Activated T-cell treated with anti-CD3 and anti-CD28 coated beads for 48 hours (primary cell): ENCODE measurements around the gene INPP5F.

Experiments
- DNase-seq: peaks from one replicate; pipeline ENCODE4 v3.0.0-alpha.2; 2020; ENCODE audit warnings: low read depth

The INPP5F gene, protein sequence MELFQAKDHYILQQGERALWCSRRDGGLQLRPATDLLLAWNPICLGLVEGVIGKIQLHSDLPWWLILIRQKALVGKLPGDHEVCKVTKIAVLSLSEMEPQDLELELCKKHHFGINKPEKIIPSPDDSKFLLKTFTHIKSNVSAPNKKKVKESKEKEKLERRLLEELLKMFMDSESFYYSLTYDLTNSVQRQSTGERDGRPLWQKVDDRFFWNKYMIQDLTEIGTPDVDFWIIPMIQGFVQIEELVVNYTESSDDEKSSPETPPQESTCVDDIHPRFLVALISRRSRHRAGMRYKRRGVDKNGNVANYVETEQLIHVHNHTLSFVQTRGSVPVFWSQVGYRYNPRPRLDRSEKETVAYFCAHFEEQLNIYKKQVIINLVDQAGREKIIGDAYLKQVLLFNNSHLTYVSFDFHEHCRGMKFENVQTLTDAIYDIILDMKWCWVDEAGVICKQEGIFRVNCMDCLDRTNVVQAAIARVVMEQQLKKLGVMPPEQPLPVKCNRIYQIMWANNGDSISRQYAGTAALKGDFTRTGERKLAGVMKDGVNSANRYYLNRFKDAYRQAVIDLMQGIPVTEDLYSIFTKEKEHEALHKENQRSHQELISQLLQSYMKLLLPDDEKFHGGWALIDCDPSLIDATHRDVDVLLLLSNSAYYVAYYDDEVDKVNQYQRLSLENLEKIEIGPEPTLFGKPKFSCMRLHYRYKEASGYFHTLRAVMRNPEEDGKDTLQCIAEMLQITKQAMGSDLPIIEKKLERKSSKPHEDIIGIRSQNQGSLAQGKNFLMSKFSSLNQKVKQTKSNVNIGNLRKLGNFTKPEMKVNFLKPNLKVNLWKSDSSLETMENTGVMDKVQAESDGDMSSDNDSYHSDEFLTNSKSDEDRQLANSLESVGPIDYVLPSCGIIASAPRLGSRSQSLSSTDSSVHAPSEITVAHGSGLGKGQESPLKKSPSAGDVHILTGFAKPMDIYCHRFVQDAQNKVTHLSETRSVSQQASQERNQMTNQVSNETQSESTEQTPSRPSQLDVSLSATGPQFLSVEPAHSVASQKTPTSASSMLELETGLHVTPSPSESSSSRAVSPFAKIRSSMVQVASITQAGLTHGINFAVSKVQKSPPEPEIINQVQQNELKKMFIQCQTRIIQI

GRCh38 chr10:119725828-119726675 lies at the start of gene INPP5F:
Gene INPP5F, plus strand, starts transcription at chr10:119726050. Its CDS starts 213 bp downstream, at chr10:119726263.
- peak; percentile 99 for DNase-seq

DNA sequence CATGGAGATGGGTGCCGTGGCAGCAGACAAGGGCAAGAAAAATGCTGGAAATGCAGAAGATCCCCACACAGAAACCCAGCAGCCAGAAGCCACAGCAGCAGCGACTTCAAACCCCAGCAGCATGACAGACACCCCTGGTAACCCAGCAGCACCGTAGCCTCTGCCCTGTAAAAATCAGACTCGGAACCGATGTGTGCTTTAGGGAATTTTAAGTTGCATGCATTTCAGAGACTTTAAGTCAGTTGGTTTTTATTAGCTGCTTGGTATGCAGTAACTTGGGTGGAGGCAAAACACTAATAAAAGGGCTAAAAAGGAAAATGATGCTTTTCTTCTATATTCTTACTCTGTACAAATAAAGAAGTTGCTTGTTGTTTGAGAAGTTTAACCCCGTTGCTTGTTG lies 48.7 kb upstream of the INPP5F start:
- DNase-seq: no peak

GRCh38 chr10:119677904-119678755 lies 47.7 kb upstream of the INPP5F start:
- no peak for DNase-seq

GRCh38 chr10:119679480-119679829 lies 46.4 kb upstream of the INPP5F start:
- DNase-seq: no peak

- no peak for DNase-seq
These were observed 45.8 kb upstream of the INPP5F start for GRCh38 chr10:119680050-119680449.

DNA sequence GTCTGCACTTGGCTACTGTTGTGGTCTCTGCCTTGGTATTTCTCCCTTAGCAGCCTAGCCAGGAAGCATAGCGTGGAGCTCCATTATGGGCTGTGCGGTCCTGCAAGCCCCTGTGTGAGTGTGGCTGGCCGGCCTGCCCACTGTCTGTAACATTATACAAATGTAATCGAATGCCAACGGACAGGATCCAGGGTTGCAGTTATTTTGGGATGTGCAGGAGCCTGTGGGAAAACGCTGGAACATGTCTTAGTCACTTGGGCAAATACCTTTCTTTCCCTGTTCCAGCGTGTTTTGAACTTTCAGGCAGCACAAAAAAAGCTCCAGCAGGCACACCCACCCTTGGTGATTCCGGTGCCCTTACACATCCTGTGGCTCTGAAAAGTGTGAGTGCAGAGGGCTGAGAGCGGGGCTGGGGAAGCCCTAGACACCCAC lies 45.2 kb upstream of the INPP5F start:
- DNase-seq: no peak

- peak; percentile 83 for DNase-seq
These were observed 39.2 kb upstream of the INPP5F start for GRCh38 chr10:119686465-119687191.

DNA sequence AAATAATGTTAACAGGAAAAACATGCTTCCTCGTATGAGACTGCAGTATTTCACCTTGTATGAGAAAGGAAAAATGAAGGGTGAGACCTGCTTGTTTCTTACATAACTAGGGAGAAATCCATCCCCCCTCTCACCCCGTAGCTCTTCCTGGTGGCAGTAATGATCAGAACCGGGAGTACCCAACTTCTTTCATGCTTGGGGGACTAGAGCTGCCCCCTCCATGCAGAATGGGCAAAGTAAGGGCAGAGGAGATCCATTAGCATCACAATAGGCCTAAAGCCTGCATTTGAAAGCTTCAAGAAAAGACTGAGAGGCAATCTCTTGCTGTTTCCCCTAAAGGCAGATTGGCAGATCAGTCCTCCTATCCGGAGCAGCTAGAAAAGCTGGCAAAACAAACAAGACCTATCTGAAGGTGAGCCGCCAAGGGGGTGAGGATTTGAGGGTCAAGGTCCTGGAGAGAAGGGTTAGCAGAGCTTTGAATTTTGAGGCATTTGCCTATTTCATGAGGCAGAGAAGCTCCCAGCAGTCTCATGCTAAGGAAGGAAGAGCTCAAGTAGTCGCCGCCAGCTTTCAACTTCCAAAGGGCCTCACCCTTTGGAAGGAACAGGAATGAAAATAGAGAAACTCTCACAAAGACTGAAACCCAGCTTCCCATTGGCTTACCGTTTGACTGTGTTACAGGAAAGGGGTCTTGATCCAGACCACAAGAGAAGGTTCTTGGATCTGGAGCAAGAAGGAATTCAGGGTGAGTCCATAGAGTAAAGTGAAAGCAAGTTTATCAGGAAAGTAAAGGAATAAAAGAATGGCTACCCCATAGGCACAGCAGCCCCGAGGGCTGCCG lies 38.4 kb upstream of the INPP5F start:
- DNase-seq: no peak

DNA sequence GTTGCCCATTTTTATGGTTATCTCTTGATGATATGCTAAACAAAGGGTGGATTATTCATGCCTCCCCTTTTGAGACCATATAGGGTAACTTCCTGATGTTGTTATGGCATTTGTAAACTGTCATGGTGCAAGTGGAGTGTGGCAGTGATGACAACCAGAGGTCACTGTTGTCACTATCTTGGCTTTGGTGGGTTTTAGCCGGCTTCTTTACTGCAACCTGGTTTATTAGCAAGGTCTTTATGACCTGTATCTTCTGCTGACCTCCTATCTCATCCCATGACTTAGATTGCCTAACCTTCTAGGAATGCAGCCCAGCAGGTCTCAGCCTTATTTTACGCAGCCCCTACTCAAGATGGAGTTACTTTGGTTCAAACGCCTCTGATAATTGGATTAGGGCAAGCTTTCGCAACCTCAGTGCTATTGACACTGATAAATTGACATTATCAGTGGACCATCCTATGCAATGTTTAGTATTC lies 37.8 kb upstream of the INPP5F start:
- DNase-seq: no peak

DNA sequence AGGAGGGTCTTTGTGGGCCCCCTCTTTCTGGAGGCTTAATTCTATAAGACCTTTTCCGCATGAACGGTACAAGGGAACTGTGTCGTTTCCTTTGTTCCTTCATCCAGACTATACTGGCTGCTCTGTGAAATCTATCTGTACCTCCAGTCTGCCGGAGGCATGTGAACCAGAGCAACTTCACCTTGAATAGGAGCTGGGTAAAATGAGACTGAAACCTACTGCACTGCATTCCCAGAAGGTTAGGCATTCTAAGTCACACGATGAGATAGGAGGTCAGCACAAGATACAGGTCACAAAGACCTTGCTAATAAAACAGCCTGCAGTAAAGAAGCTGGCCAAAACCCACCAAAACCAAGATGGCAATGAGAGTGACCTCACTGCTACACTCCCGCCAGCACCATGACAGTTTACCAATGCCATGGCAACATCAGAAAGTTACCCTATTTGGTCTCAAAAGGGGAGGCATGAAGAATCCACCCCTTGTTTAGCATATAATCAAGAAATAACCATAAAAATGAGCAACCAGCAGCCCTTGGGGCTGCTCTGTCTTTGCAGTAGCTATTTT lies 36.8 kb upstream of the INPP5F start:
- no peak for DNase-seq

- no peak for DNase-seq
These were observed 34.1 kb upstream of the INPP5F start for GRCh38 chr10:119691726-119692125.

GRCh38 chr10:119693262-119693957 lies 32.4 kb upstream of the INPP5F start:
- DNase-seq: no peak

GRCh38 chr10:119694608-119695007 lies 31.2 kb upstream of the INPP5F start:
- DNase-seq: no peak

DNA sequence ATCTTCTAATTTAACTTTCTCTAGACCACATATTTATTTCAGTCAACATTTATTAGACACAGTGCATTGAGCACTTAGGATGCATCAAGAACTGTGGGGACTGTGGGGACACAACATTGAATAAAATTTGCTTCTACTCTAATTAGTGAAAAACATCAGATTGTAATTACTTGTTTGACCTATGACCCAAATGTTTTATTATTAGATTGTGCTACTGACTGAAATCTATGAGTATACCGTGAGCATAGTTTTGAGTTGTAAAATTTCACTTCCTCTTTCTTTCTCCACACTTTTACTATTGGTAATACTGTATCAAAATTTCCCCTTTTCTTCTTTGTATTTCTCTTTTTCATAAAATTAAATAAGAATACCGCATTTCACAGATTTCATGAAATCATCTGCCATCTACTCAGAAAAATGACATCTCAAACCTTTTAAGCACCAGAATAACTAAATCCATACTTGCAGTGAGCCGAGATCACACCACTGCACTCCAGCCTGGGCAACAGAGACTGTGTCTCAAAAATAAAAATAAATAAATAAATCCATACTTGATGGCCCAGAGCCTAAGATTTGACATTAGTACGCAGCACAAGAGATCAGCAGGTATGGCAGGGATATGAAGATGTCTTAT lies 25.4 kb upstream of the INPP5F start:
- no peak for DNase-seq

GRCh38 chr10:119701861-119702260 lies 24.0 kb upstream of the INPP5F start:
- no peak for DNase-seq

DNA sequence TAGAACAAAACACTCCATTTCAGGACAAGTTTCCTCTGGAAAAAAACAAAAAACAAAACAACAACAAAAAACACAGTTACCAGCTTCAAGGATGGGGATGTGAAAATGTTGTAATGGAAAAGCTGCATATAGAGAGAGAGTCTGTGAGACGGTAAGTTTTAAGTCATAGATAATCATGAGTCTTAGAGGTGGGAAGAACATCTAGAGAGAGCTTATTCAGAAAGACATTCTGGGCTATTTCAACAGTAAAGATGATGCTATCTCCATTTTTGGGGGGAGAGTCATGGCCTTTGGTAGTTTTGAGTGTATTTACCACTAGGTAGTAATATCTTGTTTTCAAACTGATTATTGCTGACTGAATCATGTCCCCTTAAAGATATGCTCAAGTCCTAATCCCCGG lies 23.3 kb upstream of the INPP5F start:
- DNase-seq: no peak

- DNase-seq: no peak
These were observed 21.8 kb upstream of the INPP5F start for GRCh38 chr10:119703903-119704508.
